A549 (cell line): ENCODE results near the gene GRK7. TPM values are rescaled to one million over a fixed set of nuclear protein-coding genes. Genes with fewer than 3 reads are reported as not detected.

Experiments used
- polyA plus RNA-seq, 4 experiments: library from polyadenylated mRNA; depleted of rRNA in 3 of 4; stranded (reverse); fragments of >200 nt; fragmentation: RNase III in 1 of 4; extraction: RNeasy Plus Mini Kit Qiagen cat#74134 plus additional on column Dnase treatment in 1 of 4; gene quantifications; 2 replicates in 3 of 4; 3 replicates in 1 of 4; pipeline ENCODE4 v1.2.3, GENCODE V29; 2011 to 2017
- small RNA-seq, 6 experiments: library from RNA; depleted of rRNA; stranded (forward); fragments of <200 nt; gene quantifications; one replicate each; pipeline ENCODE3, GENCODE V24; 2012

GRK7 gene
- polyA plus RNA-seq, 2 of the 4 experiments (the other 2 are of a cell fraction) = 0.03 TPM; not detected in 1

Small RNAs within 50 kb of the gene (small RNA-seq; reads per million reads assigned to genes)
- gene AC112771.1 = 0 reads per million in 6 experiments

Other genes starting within 250 kb of the GRK7 start
- gene RNF7, start 25.1 kb upstream of the GRK7 start, polyA plus RNA-seq (2011; rRNA removed) = 84.1 and 93.3 TPM in 2 replicates
- 147 to 156 TPM (median 149 TPM) in 3 replicates for gene RNF7, start 25.1 kb upstream of the GRK7 start, polyA plus RNA-seq (2017; fragmentation: RNase III; extraction: RNeasy Plus Mini Kit Qiagen cat#74134 plus additional on column Dnase treatment)
- 292 and 306 TPM in 2 replicates for gene ATP1B3, start 113.2 kb downstream of the GRK7 start, polyA plus RNA-seq (2011; rRNA removed)
- gene ATP1B3, start 113.2 kb downstream of the GRK7 start, polyA plus RNA-seq (2017; fragmentation: RNase III; extraction: RNeasy Plus Mini Kit Qiagen cat#74134 plus additional on column Dnase treatment) = 207 to 230 TPM (median 226 TPM) in 3 replicates